Transverse colon (tissue), 4 donors: ENCODE data around the gene RHBDD1.

Experiments used
- EP300 ChIP-seq: sonication (generic); formaldehyde crosslinking; IDR thresholded peaks from one replicate; pipeline ENCODE4 v1.6.1; 2017; ENCODE audit warnings: antibody characterized with exemption, low read depth
- POLR2A ChIP-seq: fragments of 450-650 bp; IDR thresholded peaks from one replicate; pipeline ENCODE4 v1.6.1; 2016; ENCODE audit warnings: antibody characterized with exemption, mild to moderate bottlenecking, moderate library complexity
- POLR2AphosphoS5 ChIP-seq, 3 donors: sonication (generic); formaldehyde crosslinking; IDR thresholded peaks; one replicate each; pipeline ENCODE4 v1.6.1; 2016; ENCODE audit warnings: antibody characterized with exemption in 3 of 3
- TF ChIP-seq, protein P1 (sequence below), 5 experiments: fragments of 200-600 bp in 3 of 5; fragments of 450-650 bp in 2 of 5; sonication (generic) in 3 of 5; IDR thresholded peaks; 1 replicate in 2 of 5; 2 replicates in 3 of 5; pipeline ENCODE4 v1.5.1; 2016 to 2017; ENCODE audit warnings: antibody characterized with exemption in 5 of 5, inconsistent platforms in 3 of 5, mild to moderate bottlenecking in 2 of 5, moderate library complexity in 1 of 5

DNA sequence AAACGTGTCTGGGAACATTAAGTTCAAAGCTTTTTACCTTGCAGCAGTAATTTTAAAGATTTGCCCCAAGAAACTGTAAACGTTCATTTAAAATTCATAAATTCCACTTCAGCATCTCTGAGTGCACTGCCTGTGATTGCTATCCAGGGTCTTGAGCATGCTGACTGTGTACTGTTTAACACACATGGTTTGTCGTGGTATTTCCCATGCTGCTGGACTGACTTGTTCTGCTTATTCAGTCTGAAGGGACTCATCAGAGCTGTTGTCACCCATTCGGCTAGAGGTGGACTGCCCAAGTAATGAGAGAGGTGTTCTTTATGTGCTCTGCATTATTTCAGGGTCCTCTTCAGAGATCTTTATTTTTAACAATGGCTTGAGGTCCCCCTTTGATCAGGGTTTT, 53.1 kb downstream of the RHBDD1 start:
- TF ChIP-seq, protein P1, sequence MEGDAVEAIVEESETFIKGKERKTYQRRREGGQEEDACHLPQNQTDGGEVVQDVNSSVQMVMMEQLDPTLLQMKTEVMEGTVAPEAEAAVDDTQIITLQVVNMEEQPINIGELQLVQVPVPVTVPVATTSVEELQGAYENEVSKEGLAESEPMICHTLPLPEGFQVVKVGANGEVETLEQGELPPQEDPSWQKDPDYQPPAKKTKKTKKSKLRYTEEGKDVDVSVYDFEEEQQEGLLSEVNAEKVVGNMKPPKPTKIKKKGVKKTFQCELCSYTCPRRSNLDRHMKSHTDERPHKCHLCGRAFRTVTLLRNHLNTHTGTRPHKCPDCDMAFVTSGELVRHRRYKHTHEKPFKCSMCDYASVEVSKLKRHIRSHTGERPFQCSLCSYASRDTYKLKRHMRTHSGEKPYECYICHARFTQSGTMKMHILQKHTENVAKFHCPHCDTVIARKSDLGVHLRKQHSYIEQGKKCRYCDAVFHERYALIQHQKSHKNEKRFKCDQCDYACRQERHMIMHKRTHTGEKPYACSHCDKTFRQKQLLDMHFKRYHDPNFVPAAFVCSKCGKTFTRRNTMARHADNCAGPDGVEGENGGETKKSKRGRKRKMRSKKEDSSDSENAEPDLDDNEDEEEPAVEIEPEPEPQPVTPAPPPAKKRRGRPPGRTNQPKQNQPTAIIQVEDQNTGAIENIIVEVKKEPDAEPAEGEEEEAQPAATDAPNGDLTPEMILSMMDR (IDR thresholded peaks at IDR 0.05): no peak
- TF ChIP-seq POLR2AphosphoS5 (IDR thresholded peaks at IDR 0.05) (no peak), POLR2A (no peak), EP300 (no peak)
